ENCODE results near the gene GRIA1.

DNA sequence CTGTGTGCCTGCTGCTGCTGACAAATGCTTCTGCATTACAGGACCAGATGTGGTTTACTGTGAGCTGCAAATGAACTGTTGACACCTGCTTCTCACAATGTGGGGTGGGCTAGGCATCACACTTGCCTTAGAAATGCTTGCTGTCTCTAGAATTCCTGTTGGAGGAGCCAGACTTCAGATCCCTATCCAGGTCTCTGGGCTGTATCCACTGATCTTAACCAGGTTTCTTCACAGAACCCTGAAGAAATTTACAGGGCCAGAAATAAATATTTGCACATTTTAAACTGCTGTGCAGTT is 292.8 kb downstream of the GRIA1 start:
- TF ChIP-seq POLR2AphosphoS5 (IDR thresholded peaks at IDR 0.05) (no peak), EP300 (IDR thresholded peaks at IDR 0.05) (no peak)
- TF ChIP-seq, protein P1, sequence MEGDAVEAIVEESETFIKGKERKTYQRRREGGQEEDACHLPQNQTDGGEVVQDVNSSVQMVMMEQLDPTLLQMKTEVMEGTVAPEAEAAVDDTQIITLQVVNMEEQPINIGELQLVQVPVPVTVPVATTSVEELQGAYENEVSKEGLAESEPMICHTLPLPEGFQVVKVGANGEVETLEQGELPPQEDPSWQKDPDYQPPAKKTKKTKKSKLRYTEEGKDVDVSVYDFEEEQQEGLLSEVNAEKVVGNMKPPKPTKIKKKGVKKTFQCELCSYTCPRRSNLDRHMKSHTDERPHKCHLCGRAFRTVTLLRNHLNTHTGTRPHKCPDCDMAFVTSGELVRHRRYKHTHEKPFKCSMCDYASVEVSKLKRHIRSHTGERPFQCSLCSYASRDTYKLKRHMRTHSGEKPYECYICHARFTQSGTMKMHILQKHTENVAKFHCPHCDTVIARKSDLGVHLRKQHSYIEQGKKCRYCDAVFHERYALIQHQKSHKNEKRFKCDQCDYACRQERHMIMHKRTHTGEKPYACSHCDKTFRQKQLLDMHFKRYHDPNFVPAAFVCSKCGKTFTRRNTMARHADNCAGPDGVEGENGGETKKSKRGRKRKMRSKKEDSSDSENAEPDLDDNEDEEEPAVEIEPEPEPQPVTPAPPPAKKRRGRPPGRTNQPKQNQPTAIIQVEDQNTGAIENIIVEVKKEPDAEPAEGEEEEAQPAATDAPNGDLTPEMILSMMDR (IDR thresholded peaks at IDR 0.05): no peak

Data from gastroesophageal sphincter (tissue), 3 donors.